Measurements from ENCODE around the gene PITPNC1.
"Not testable (repeated sequence)": the region's sequence is repeated elsewhere in the genome, so short reads cannot be mapped to it uniquely, and the experiment has no call there.

The PITPNC1 gene

DNA sequence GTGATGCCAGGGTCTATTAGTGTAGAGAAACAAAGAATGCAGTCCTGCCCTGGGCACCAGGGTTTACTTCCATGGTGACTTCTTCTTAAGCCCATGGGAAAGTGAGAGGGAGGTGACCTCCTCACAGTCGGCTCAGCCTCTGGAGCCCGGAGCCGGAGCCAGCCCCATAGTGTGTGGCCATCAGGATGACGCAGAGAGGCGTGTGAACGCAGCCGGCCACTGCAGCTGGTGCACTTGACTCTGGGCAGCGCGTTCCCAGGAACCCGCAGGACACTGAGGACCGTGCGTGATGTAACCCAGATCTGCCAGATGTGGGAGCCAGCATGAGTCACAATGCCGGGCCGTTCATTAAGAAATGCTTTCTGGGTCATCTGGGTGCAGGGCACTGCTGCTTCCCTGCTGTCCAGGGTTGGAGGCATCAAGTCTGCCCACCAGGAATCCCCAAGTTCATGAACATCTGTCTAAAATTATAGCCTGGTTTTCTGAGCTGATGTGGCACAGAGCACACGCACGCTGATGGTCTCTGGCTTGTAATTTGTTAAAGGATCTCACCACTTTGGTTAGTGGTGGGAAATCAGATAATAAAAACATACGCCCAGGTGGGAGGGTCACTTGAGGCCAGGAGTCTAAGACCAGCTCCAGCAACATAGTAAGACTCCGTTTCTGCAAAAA is 114.1 kb downstream of the PITPNC1 start:
- no peak for DNase-seq

DNA sequence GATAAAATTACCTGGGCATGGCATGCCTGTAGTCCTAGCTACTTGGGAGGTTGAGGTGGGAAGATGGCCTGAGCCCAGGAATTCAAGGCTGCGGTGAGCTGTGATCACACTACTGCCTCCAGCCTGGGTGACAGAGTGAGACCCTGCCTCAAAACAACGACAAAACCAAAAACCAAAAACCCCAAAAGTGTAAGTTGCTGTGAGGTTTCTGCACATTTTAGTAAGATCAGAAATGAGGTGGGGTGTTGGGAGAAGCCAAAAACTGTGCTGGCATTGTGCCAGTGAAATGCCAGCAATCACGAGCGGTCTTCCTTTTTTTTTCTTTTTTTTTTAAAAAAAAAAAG is 114.6 kb downstream of the PITPNC1 start:
- DNase-seq, result no peak

DNA sequence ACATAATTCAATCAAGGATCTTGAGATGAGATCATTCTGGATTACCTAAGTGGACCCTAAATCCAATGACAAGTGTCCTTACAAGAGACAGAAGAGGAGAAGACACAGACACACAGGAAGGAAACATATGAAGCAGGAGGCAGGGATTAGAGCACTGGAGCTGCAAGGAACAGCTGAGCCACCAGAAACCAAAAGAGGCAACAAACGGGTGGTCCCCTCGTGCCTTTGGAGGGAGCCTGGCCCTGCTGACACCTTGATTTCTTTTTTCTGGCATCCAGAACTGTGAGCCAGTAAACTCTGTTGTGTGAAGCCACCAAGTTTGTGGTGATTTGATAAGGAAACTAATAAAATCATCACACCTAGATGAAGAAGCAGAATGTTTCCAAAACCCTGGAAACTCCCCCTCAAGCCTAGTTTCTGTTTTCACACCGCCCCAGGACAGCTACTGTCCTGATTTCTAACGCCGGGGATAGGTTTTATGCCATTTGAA is 115.2 kb downstream of the PITPNC1 start:
- no peak for DNase-seq

GRCh38 chr17:67492824-67493517 is 115.9 kb downstream of the PITPNC1 start:
- no peak for DNase-seq

DNA sequence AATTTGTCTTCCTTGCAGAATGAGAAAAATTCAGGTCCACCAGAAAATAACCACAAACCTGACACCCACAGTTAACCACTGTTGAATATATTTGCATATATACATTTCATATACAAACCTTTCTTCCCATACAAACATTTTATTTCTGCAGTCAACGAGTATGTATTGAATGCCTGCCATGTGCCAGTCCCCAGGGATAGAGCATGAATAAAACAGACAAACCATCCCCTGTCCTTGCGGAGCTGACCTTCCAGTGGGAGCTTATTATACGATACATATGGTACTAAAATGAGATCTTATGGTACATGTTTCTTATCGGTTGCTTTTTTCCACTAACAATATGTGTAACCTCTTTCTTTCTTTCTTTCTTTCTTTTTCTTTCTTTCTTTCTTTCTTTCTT is 116.7 kb downstream of the PITPNC1 start:
- DNase-seq, result no peak

DNA sequence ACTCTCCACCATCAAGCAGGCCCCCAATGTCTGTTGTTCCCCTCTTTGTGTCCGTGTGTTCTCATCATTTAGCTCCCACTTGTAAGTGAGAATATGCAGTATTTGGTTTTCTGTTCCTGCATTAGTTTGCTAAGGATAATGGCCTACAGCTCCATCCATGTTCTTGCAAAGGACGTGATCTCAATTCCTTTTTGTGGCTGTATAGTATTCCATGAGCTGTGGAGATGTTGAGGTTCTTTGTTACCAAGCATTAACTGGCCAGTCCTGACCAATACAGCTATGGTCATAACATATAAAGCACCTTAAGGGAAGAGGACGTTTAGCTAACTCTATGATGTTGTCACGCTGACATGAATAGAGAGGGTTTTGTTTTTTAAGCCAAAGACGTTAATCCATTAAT is 118.5 kb downstream of the PITPNC1 start:
- not testable (repeated sequence) for DNase-seq

GRCh38 chr17:67496286-67496685 is 119.2 kb downstream of the PITPNC1 start:
- no peak for DNase-seq

GRCh38 chr17:67499685-67500084 is 122.6 kb downstream of the PITPNC1 start:
- no peak for DNase-seq

DNA sequence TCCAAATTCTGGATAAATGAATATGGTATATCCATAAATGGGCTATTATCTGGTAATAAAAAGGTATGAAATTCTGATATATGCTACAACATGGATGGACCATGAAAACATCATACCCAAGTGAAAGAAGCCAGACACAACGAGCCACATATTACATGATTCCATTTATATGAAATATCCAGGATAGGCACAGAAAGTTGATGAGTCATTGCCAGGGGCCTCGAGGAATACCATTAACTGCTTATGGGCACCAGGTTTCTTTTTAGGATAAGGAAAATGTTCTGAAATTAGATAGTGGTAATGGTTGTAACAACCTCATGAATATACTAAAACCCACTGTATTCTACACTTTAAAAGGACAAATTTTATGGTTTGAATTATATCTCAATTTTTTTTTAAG is 123.2 kb downstream of the PITPNC1 start:
- DNase-seq, result no peak

DNA sequence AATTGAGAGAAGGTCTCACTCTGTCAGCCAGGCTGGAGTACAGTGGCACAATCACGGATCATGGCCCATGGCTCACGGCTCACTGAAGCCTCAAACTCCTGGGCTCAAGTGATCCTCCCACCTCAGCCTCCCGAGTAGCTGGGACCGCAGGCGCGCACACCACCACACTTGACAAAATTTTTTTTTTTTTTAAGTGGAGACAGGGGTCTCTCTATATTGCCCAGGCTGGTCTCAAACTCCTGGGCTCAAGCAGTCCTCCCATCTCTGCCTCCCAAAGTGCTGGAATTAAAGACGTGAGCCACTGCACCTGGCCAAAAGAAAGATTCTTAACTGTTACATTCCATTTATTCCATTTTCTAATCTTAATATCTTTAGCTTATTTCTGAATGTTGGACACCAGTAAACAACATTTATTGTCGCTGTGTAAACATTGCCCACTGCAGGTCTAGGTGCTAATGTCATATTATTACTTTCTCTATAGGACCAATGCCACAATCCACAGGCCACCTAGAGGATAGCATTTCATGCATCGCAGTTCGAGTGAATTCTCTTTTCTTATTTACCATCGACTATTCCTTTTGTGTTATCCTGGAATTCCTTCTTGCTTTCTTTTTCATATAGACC is 123.7 kb downstream of the PITPNC1 start:
- no peak for DNase-seq

DNA sequence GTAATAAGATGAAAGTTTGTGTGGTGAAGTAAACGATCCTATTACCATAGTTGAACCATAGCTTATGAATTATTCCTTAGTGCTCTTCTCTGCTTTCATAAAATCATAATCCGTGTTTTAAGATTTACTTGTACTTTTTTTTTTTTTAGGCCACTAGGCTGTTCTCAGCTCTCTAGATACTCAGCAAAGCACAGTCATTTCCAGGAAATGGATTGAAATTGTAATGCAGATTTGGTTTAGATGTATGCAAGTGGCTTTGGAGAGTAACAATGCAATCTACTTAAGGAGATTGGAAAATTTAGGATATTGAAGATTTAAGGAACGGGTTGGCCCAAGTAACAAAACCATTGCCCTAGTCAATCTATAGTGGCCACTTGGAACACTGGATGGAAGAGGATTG is 125.1 kb downstream of the PITPNC1 start:
- DNase-seq, result no peak

DNA sequence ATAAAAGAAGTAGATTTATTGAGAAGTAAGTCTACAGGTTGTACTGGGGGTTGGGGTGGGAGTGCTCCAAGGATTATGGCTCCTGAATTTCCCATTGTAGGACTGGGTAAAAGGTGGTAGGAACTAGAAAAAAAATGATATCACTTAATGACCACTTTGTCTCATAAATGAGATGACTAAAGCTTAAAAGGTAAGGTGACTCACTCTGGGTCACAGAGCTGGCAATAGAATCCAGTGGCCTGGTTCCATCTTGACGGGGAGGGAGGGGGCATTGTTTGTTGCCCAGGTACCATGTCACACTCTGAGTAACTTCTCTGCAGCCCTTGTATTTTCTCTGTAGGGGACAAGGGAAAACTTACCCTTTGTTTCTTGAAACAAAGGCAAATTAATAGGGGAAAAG is 126.1 kb downstream of the PITPNC1 start:
- DNase-seq, result no peak

- no peak for DNase-seq
Observed at GRCh38 chr17:67503739-67504138, 126.7 kb downstream of the PITPNC1 start.

GRCh38 chr17:67504182-67504581 is 127.1 kb downstream of the PITPNC1 start:
- DNase-seq, result no peak

GRCh38 chr17:67506966-67507365 is 129.9 kb downstream of the PITPNC1 start:
- no peak for DNase-seq

DNA sequence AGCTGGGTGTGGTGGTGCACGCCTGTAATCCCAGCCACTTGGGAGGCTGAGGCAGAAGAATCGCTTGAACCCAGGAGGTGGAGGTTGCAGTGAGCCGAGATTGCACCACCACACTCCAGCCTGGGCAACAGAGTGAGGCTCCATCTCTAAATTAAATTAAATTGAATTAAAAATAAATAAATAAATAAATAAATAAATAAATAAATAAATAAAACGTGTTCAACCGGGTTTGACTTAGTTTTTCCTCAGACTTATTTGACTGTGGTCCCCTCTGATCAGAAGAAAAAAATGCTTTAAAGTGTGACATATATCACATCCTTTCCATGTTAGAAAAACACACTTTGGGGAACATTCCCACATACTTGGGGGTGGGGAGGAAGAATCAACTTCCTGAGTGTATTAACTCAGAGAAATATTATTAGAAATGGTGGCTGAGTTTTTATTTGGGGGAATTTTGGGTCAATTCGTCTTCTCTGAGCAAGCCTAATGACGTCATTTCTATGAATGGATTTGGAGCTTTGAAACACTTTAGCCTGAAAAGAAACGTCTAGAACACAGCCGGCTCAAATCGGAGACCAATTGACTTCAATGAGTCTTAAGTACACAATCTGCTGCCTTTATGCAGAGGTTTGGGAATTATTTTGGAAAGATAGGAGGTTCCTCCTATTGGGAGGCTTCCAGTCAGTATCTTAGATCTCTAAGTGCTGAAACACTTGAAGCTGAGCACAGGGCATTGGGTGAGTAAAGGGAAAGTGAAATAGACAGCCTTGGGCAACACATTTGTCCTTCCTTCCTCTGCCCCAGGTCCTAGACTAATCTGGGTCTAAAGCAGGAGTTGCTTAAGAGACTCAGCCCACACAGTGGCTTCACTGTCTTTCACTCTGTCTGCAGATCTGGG is 132.6 kb downstream of the PITPNC1 start:
- no peak for DNase-seq

- no peak for DNase-seq
Observed at GRCh38 chr17:67511012-67511411, 133.9 kb downstream of the PITPNC1 start.

- DNase-seq, result no peak
Observed at GRCh38 chr17:67511804-67512203, 134.7 kb downstream of the PITPNC1 start.

DNA sequence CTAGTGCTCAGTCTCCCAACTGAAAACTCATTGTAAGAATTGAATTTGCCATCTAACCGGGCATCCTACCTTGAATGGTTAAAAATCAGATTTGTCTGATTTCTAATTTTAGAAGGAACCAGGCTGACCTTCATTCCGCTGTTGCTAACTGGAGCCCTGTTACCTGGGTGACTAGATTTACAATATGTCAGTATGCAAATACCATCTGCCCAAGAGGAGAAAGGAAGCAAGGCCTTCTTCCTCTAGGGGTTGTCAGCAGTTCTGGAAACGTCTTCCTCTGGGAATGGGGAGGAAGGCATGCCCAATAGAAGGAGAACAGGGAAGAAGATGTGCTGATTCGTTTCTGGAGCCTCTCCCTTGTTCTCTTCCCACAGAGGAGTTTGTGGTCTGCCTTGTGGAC is 137.9 kb downstream of the PITPNC1 start:
- no peak for DNase-seq

- no peak for DNase-seq
Observed at GRCh38 chr17:67515490-67516083, 138.5 kb downstream of the PITPNC1 start.

- DNase-seq, result not testable (repeated sequence)
Observed at GRCh38 chr17:67516571-67516970, 139.5 kb downstream of the PITPNC1 start.

DNA sequence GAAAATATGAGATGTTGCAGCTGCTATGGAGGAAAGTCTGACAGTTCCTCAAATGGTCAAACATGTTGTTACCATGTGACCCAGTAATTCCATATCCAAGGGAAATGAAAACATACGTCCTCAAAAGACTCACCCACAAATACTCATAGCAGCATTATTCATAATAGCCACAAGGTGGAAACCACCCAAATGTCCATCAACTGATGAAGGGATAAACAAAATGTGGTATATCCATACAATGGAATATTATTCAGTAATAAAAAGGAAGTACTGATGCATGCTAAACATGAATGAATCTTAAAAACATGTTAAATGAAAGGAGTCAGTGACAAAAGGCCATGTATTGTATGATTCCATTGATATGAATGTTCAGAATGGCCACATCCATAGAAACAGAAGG is 140.2 kb downstream of the PITPNC1 start:
- no peak for DNase-seq

- DNase-seq, result no peak
Observed at GRCh38 chr17:67518876-67519275, 141.8 kb downstream of the PITPNC1 start.

All from CD4-positive, alpha-beta T cell treated with Interleukin-10 for 1 hour (primary cell).